Myocyte (in vitro differentiated cells): ENCODE measurements around the gene NPIPA2. TPM values are rescaled to one million over a fixed set of nuclear protein-coding genes. Genes with fewer than 3 reads are reported as not detected.

ENCODE experiments used
- total RNA-seq: library from RNA; depleted of rRNA; stranded (reverse); fragments of >200 nt; gene quantifications from 2 replicates; pipeline ENCODE4 v1.2.3, GENCODE V29; 2014

The NPIPA2 gene
- total RNA-seq, 1 donor from 2014 or later = 0.67 TPM

Other genes starting within 250 kb of the NPIPA2 start
- 30.0 and 33.3 TPM in 2 replicates for gene PARN, start 112.3 kb upstream of the NPIPA2 start, total RNA-seq
- 47.6 and 72.3 TPM in 2 replicates for gene BFAR, start 109.6 kb upstream of the NPIPA2 start, total RNA-seq
- not detected in 2 replicates for gene PLA2G10, start 48.2 kb upstream of the NPIPA2 start, total RNA-seq
- gene NPIPA3, start 39.1 kb upstream of the NPIPA2 start, total RNA-seq = 0.47 and 0.78 TPM in 2 replicates
- gene NOMO1, start 91.2 kb downstream of the NPIPA2 start, total RNA-seq = 87.8 and 89.9 TPM in 2 replicates
- 73.0 and 74.4 TPM in 2 replicates for gene NPIPA1, start 194.9 kb downstream of the NPIPA2 start, total RNA-seq
- gene PDXDC1, start 232.5 kb downstream of the NPIPA2 start, total RNA-seq = 60.4 and 81.1 TPM in 2 replicates